GM21390 (cell line): ENCODE results near the gene CMTM5.

Source experiments
- ATAC-seq: cut with Tn5 transposase; IDR thresholded peaks from one replicate; pipeline ENCODE4 v1.9.1; 2021; ENCODE audit not compliant: unreplicated experiment

The CMTM5 gene

DNA sequence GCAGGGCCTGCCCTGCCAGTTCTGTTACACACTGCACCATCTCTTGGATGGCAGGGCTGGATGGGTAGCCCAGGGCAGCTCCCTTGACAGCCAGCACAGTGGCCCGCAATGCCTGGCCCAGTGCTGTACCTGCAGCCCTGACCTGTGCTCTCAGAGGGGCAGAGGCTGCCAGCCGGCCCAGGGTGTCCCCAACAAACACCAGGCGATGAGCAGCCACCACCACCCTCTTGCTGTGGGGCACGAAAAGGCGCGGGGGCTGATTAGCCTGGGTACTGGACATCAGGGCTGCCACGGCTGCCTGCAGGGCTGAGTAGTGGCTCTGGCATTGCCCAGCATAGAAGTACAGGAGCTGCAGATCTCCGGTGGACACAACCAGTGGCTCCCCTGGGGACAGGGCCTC lies 19.6 kb upstream of the CMTM5 start:
- no peak for ATAC-seq

DNA sequence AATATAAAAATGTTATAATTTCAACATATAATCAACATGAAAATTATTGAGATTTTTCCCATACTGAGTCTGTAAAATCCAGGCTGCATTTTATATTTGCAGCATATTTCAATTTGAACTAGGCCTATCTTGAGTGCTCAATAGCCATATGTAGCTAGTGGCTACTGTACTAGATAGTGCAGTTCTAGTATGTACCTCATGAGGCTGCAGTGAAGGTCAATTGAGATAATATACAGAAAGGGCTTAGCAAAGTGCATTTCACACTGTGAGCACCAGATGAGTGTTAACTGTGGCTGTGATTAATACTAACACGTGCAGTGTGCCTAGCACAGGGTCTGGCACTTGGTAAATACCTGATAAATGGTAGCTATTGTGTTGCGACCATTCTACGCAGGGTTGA lies 18.8 kb upstream of the CMTM5 start:
- no peak for ATAC-seq

DNA sequence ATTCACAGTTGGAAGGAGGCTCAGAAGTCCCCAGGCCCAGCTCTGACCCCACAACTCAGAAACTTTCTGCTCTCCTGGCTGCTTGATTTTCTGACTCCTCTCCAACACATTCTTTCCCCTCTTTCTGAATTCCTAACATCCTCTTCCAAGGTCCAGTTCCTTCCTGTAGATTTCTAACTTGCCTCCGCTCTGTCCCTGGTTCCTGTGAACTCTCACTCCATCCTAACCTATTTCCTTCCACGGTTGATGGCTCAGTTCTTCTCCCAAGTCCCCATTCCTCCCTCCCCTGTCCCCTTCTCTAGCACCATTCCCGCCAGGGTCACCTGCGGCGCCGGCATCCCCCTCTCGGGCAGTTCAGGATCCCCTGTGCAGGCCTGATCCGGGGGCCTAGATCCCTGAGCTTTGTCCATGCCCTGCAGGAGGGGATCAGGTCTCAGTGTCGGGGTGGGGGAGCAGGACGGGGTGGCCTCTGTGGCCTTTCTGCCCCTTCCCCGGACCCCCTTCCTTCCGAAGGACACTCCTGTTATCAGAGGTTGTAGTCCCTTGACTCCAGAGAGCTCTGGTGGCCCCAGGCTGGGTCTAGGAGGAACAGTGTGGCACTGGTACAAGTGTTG lies 18.2 kb upstream of the CMTM5 start:
- no peak for ATAC-seq

DNA sequence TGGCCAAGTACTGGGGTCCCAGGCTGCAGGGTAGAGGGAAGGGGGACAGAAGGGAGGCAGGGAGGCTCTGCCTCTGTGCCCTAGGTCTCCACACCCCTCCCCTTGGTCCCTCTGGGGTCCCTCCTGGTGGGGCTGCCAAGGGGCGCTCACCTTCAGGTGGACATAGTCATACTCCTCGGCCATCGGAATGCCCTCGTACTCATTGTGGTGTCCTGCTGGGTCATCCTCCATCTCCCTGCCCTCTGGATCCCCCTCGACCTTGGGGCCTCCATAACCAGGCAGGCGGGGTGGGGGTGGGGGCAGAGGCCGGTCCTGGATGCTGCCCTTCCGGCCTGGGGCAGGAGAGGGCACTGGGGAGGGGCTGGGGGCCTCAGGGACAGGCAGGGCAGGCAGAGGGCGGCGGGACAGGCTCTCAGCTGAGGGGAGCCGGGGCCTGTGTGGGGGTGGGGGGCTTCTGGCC lies 17.6 kb upstream of the CMTM5 start:
- ATAC-seq, result no peak

DNA sequence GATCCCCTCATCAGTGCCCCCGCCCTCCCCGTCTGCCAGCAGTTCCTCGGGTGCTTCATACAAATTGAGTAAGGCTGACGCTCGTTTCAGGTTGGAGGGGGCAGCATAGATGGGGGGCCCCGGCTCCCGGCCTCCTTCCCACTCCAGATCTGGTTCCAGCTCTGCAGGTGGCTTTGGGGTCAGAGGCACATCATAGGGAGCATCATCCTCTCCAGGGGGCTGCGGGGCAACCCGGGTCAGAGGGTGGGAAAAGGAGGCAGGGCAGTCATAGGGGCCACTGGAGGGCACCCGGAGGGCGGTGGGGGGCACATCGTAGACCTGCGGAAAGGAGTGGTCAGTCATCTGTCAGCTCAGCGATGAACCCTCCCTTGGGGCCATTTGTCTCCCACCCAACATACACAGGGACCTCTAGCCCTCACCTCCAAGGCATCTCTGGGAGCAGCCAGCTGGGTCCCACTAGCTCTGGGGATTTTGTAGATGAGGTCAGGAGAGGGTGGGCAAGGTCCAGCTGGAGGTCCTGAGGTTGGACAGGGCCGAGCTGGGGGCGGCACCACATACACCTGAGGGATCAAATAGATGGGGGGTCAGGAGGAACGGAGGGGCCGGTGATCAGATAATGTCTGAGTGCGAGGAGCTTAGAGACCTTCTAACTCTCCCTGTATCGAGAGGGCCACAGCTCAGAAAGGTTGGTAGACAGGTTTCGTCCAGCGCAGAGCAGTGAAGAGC lies 17.0 kb upstream of the CMTM5 start:
- no peak for ATAC-seq

DNA sequence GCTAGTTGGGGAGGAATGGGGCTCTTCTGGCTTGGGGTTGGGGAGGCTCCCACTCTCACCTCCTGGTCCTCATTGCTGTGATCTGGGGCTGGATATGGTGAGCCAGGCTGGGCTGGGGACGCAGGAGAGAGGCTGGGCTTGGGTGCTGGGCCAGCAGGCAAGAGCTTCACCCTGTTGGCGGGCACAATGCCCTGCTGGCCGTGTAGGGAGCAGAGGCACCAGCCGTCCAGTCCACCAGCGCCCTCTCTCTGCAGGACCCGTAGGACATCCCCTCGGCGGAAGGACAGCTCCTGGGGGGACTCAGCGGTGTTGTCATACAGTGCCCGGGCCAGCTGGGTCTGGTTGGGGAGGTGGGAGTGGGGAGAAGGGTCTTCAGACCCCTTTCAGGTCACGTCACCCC lies 16.4 kb upstream of the CMTM5 start:
- ATAC-seq, result no peak

DNA sequence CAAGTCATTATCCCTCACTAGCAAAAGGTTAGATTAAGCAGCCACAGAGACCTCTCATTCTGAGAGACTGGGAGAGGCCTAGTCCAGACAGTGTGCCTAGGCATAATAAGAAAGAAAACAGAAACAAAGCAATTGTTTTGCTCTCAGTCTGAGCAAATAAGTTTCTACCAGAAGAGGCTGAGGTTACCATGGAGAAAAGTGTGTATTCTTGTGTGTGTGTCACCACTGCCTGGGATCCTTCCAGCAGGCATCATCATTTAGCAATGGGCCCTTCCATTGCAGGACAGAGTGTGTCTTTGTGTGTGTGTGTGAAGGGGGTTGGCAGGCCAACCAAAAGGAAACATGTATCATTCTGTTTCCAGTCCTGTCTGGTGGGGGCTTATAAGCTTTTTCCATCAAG lies 15.5 kb upstream of the CMTM5 start:
- ATAC-seq, result no peak

DNA sequence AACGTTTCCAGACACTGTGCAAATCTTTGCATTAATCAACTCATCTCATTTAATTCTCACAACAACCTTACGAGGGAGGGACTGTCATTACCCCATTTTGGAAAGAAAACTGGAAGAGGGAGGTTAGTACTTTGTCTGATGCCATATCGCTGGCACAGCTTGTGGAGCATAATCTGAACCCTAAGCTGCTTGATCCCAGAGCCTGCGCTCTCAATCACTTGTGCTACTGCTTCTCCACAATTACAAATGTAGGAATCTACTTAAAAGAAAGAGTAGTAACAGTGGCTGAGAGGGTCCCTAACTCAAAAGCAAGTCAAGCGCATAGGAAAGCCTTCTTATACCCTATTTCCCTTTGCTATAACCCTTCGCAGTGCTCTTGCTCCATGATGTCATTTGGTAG lies 15.1 kb upstream of the CMTM5 start:
- no peak for ATAC-seq

DNA sequence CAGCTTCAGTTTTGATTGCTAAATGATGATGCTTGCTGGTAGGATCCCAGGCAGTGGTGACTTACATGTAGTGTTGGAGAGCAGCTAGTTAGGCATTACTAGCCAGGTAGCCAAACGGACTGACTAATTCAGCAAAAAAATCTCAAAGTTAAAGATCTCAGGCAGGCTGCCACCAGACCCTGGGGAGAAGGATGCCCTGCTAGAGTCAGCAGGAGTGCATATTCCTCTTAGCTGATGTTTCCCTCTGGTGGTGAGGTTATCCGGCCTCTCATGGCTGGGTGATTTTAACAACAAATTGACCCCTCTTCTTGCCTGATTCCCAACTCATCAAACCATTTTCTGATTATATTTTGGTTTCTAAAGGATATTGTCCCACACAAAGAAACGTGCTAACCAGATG lies 14.6 kb upstream of the CMTM5 start:
- ATAC-seq, result no peak

DNA sequence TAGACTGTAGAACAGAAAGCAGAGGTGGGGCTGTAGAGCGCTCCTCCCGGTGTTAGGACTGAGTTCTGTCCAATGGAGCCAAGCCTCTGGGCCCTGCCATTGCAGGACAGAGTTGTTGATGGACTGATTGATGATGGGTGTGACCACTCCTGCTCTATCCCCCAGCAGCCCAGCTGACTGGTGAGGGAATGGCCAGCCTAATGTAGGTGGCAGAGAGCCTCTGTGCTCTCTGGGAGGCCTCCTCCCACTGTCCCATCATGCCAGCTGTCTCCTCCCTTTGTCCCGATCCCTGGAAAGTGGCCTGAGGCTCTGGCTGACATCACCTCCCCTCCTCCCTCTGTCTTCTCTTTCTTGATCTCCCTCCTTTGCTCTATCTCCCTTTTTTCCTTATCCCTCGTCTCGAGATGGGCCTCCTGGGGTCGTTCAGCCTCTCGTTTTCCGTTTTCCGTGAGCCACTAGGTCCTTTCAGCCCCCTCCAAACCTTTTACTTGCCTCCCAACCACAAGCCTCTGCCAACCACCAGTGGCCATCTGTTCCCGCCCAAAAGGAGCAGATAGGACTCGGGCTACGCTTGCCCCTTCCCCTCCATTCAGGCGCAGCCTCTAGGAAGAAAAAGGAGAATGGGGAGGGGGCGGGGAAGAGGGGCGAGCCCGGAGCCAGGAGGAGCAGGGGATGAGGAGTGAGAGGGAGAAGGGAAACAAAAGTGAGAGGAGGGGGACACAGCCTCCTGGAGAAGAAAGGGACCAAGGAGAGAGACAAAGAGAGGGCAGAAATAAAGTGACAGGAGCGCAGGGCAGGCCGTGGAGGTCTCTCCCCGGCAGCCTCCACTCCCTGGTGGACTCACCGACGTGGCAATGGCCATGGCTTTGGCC lies 12.4 kb upstream of the CMTM5 start:
- ATAC-seq, result no peak

DNA sequence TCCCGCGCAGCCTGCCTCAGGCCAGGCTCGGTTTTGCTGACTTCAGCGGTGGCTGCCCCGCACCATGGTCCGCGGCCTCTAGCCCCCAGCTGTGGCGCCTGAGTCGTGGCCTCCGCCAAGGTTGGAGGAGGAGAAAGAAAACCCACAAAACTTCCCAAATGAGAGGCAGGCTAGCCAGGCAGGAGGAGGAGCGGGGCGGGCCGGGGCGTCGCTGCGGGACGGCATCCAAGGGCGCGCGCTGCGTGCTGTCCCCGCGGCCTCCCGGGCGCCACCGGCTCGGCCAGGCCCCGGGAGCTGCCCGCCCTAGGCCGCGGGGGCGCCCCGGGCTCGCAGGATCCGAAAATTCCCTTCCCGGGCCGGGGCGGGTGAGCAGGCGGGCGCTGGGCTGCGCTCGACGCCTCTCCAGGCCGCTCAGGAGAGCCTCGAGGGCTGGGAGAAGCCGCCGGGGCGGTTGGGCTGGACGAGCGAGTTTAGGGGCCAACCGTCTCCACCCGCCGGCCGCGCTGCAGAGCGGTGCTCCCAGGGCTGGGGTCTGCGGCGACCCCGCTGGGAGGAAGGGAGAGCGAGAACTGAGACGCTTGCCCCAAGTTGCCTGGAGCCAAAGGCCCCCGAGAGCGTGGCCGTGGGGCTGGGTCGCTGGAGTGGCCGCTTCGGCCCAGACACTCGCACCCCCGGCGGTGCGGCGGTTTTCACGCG lies 11.7 kb upstream of the CMTM5 start, which contains the start of gene EFS:
Gene EFS, minus strand, starts transcription at position 137 of the 696 bp plus-strand sequence. CDS start 147 bp downstream, outside the sequence.
- ATAC-seq, result no peak

DNA sequence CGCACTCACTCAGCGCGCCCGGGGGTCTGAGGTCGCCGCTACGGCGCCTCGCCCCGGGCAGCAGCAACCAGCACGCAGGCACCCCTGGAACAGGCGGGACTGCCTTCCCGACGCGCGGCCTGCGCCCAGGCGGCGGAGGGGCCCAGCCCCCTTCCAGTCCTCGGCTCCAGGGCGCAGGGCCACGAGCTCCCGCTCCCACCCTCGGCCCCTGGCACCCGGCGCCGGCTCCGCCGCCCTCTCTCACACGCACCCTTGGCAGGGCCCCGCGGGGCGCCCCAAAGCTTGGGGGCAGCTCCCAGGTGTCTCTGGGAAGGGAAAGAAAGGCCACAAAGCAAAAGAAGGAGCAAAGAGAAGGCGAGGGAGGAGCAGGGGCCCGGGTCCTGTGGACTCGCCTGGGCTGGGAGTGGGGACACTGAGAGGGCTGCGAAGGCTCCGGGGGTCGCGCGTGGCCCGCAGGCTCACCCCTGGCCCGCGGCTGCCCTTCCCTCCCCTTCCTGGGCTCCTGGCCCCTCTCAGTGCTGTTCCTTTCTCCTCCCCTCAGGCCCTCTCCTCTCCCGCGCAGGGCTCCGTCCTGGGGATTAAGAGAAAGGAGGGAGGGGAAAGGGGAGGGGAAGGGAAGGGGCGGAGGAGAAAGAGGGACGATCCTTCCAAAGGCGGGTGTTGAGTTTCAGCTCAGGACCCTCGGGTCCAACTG lies 11.0 kb upstream of the CMTM5 start:
- ATAC-seq, result no peak

DNA sequence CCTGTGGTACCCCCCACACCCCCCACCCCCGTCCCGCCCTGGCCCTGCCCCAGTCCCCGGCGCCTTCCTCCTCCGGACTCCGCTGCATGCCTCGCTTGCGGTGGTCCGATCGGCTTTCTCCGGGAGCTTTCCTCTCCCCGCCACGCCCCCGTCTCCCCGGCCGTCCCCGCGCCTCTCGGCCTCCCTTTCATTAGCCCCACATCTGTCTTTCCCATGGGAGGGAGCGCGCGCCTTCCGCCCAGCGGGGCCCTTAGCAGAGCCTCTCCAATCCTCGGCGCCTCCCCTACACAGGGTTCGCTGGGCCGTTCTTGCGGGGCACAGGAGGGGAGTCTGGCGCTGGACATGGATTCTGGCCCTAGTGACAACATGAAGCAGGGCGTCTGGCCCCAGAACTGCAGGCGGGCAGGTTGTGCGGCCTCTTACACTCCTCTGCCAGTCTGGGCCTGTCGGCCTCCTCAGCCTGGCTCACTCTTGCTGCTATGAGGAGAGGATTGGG lies 10.4 kb upstream of the CMTM5 start:
- no peak for ATAC-seq

DNA sequence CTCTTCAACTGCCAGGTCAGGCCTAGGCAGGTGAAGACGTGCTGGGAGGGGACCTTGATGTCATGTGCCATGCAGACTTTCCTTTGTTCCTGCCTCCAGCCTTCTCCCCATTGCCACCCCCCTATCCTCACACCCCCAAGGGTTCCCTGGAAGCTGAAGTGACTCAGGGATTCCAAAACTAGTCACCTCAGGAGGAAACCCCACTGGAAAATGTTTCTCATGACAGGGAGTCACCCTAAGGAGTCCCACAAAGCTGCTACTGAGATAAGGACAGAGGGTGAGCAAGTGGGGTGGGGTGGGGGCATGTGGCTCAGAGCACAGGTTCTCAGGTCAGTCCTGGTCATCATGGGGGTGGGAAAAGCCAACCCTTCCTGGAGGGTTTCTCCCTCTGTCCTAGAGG lies 6.6 kb upstream of the CMTM5 start:
- no peak for ATAC-seq

DNA sequence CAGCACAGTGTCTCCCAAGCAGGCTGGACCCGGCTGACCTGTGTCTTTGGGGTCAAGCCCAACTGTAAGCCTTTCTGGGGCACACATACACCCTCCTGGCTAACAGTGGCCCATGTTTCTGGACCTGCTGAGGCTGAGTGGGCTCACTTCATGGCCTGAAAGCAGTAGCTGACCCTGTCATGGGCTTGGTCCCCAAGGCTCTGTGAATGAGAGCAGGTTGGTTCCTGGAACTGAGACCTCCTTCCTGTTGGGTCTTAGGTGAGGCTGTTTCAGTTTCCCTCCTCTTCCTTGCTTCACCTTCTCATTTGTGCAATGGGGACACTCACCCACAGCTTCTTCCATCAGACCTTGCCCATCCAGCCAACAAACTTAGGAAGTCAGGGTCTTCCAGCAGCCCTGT lies 5.0 kb upstream of the CMTM5 start:
- no peak for ATAC-seq

DNA sequence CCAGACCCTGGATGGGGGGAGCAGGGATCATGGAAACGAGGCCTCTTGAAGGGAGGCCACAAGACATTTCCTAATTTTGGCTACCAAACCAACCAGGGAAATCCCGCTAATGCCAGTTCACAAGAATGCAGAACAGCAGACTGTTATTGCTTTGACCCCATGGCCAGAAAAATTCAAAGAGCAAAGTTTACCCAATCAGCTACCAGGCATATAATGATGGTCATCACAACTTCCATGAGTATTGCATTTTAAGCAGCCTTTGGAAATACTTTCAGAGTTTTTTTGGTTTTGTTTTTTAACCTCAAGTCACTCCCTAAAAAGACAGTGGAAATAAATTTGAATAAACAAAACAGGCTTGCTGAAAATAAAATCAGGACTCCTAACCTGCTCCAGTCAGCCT lies 4.3 kb upstream of the CMTM5 start, which contains the start of gene IL25:
Gene IL25, plus strand, starts transcription at position 301 of the 400 bp plus-strand sequence.
- no peak for ATAC-seq

DNA sequence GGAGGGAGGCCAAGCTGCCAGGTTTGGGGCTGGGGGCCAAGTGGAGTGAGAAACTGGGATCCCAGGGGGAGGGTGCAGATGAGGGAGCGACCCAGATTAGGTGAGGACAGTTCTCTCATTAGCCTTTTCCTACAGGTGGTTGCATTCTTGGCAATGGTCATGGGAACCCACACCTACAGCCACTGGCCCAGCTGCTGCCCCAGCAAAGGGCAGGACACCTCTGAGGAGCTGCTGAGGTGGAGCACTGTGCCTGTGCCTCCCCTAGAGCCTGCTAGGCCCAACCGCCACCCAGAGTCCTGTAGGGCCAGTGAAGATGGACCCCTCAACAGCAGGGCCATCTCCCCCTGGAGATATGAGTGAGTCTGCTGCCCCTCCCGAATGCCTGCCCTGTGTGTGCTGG lies 3.8 kb upstream of the CMTM5 start:
- ATAC-seq, result no peak

DNA sequence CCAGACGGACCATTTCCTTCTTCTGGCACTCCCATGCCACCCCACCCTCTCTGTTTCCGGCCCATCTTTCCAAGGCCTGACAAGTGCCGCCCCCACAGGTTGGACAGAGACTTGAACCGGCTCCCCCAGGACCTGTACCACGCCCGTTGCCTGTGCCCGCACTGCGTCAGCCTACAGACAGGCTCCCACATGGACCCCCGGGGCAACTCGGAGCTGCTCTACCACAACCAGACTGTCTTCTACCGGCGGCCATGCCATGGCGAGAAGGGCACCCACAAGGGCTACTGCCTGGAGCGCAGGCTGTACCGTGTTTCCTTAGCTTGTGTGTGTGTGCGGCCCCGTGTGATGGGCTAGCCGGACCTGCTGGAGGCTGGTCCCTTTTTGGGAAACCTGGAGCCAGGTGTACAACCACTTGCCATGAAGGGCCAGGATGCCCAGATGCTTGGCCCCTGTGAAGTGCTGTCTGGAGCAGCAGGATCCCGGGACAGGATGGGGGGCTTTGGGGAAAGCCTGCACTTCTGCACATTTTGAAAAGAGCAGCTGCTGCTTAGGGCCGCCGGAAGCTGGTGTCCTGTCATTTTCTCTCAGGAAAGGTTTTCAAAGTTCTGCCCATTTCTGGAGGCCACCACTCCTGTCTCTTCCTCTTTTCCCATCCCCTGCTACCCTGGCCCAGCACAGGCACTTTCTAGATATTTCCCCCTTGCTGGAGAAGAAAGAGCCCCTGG lies 1.2 kb upstream of the CMTM5 start:
- no peak for ATAC-seq

DNA sequence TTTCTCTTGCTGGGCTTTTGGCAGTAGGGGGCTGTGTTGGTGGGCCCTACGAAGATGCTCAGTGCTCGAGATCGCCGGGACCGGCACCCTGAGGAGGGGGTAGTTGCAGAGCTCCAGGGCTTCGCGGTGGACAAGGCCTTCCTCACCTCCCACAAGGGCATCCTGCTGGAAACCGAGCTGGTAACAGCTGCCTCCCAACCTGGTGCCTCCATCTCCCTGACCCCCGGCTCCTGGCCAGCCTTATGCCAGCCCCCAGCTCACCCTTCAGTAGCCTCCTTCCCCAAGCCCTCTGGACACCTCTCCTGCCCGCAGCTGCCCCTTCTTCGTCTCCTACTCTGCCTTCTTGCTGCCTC lies 328 bp downstream of the CMTM5 start:
- no peak for ATAC-seq
